Measurements from ENCODE around the gene ING5.
"Not testable (repeated sequence)": the region's sequence is repeated elsewhere in the genome, so short reads cannot be mapped to it uniquely, and the experiment has no call there.

DNA sequence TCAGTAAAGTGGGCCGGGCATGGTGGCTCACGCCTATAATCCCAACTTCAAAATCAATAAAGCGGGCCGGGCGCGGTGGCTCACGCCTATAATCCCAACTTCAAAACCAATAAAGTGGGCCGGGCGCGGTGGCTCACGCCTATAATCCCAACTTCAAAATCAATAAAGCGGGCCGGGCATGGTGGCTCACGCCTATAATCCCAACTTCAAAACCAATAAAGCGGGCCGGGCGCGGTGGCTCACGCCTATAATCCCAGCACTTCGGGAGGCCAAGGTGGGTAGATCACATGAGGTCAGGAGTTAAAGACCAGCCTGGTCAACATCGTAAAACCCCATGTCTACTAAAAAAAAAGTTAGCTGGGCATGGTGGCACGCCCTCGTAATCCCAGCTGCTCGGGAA is 39.1 kb upstream of the ING5 start:
- not testable (repeated sequence) for TF ChIP-seq TAF1 (IDR thresholded peaks at IDR 0.05; ENCODE audit: borderline replicate concordance, low read depth, low read length); POLR2AphosphoS5 (IDR thresholded peaks at IDR 0.05; ENCODE audit: low read depth, low read length); POLR2A (IDR thresholded peaks at IDR 0.05; ENCODE audit: low read depth, low read length)
